HepG2 (cell line): Measurements from ENCODE around the gene BRAT1. TPM values are rescaled to one million over a fixed set of nuclear protein-coding genes. Genes with fewer than 3 reads are reported as not detected.

ENCODE experiments used
- ATAC-seq: fragments of 200-7000 bp; cut with Tn5 transposase; 3 replicates; pipeline ENCODE4 v1.9.1; 2020; ENCODE audit warnings: mild to moderate bottlenecking, moderate library complexity
- BruUV-seq: library from RNA; stranded (reverse); fragments of 400-500 nt; replicated peaks from 2 replicates; lab custom pipeline; 2021; lab: Mats Ljungman, UMichigan
- CTCF ChIA-PET: fragments of 300-600 bp; formaldehyde crosslinking; extraction: SDS; loops from one replicate; lab custom pipeline; 2021; ENCODE audit warnings: low total read pairs, inconsistent platforms, low intra/inter-chr PET ratio; lab: Yijun Ruan, JAX
- POLR2A ChIA-PET: fragments of 350-600 bp; sonication (Branson Sonifier 250); formaldehyde crosslinking; loops from one replicate; lab custom pipeline; 2020; ENCODE audit warnings: antibody characterized with exemption, inconsistent platforms; lab: Yijun Ruan, JAX
- DNase-seq: peaks from one replicate; pipeline ENCODE4 v3.0.0-alpha.2; 2015; ENCODE audit warnings: low spot score
- FAIRE-seq: peaks from 3 replicates; lab custom pipeline; 2011; peaks lifted over from hg19 to GRCh38; lab: Jason Lieb, UNC
- H2AFZ ChIP-seq: one replicate; pipeline ENCODE4 v1.6.1; 2011; ENCODE audit warnings: low read length, inconsistent platforms
- H3K27ac ChIP-seq: fragments of 300-600 bp; 3 replicates; pipeline ENCODE4 v1.8.0; 2011; ENCODE audit warnings: mixed run types, mild to moderate bottlenecking, mixed read lengths, low read length, inconsistent platforms; ENCODE audit not compliant: insufficient read depth; ENCODE audit errors: extremely low read length
- H3K27me3 ChIP-seq, 2 experiments: fragments of 200-600 bp in 1 of 2; 2 replicates in 1 of 2; 3 replicates in 1 of 2; pipeline versions ENCODE4 v1.6.0 to v1.8.0; 2011; ENCODE audit warnings: low read length in 2 of 2, mild to moderate bottlenecking in 2 of 2, moderate library complexity in 2 of 2, inconsistent platforms in 1 of 2; ENCODE audit not compliant: insufficient read depth in 2 of 2, control insufficient read depth in 1 of 2
- H3K36me3 ChIP-seq, 2 experiments: fragments of 200-600 bp in 1 of 2; replicated peaks in 1 of 2; 2 replicates in 1 of 2; 3 replicates in 1 of 2; pipeline versions ENCODE4 v1.5.1 to v1.8.0; 2011; ENCODE audit warnings: low read length in 2 of 2, inconsistent platforms in 1 of 2; ENCODE audit not compliant: insufficient read depth in 2 of 2, control insufficient read depth in 1 of 2
- H3K4me1 ChIP-seq: 2 replicates; pipeline ENCODE4 v1.5.1; 2012; ENCODE audit warnings: low read length, inconsistent platforms; ENCODE audit not compliant: insufficient read depth
- H3K4me2 ChIP-seq: 2 replicates; pipeline ENCODE4 v1.6.0; 2011; ENCODE audit warnings: low read depth, low read length, inconsistent platforms
- H3K4me3 ChIP-seq, 3 experiments: fragments of 200-600 bp in 1 of 3; sonication (generic), shearing (Covaris generic) in 1 of 3; replicated peaks in 1 of 3; 2 replicates each; pipeline ENCODE4 v1.5.1; 2011 to 2016; ENCODE audit warnings: low read length in 3 of 3, inconsistent platforms in 2 of 3, low read depth in 2 of 3, mild to moderate bottlenecking in 2 of 3, control low read depth in 1 of 3, mixed read lengths in 1 of 3; ENCODE audit not compliant: insufficient read depth in 1 of 3
- H3K79me2 ChIP-seq: one replicate; pipeline ENCODE4 v1.6.1; 2011; ENCODE audit warnings: low read length, inconsistent platforms; ENCODE audit not compliant: insufficient read depth
- H3K9ac ChIP-seq: 2 replicates; pipeline ENCODE4 v1.6.0; 2011; ENCODE audit warnings: mild to moderate bottlenecking, low read depth, low read length, inconsistent platforms; ENCODE audit not compliant: insufficient read depth
- H3K9me3 ChIP-seq: 2 replicates; pipeline ENCODE4 v1.5.1; 2012; ENCODE audit warnings: mild to moderate bottlenecking, low read length
- H4K20me1 ChIP-seq: 2 replicates; pipeline ENCODE4 v1.6.0; 2011; ENCODE audit warnings: inconsistent platforms, mild to moderate bottlenecking, low read length, moderate library complexity; ENCODE audit not compliant: insufficient read depth
- BRF2 ChIP-seq: sonication (generic); formaldehyde crosslinking; IDR thresholded peaks from 2 replicates; pipeline ENCODE4 v1.8.1; 2022; ENCODE audit warnings: mild to moderate bottlenecking, missing genetic modification reagents
- FOXK2 ChIP-seq: fragments of 450-650 bp; IDR thresholded peaks from 2 replicates; pipeline ENCODE4 v1.6.1; 2016
- HNRNPUL1 ChIP-seq: fragments of 200-400 bp; formaldehyde crosslinking; IDR thresholded peaks from 2 replicates; pipeline ENCODE4 v1.6.1; 2017; ENCODE audit warnings: low read depth, mild to moderate bottlenecking, low read length, moderate library complexity
- NFE2 ChIP-seq: sonication (generic); formaldehyde crosslinking; IDR thresholded peaks from 2 replicates; pipeline ENCODE4 v1.4.0; 2020; ENCODE audit warnings: missing genetic modification reagents
- SAFB2 ChIP-seq: sonication (generic); formaldehyde crosslinking; IDR thresholded peaks from 2 replicates; pipeline ENCODE4 v1.5.1; 2020; ENCODE audit warnings: missing genetic modification reagents, low read depth, mild to moderate bottlenecking, borderline replicate concordance
- SMAD9 ChIP-seq: sonication (generic); formaldehyde crosslinking; IDR thresholded peaks from 2 replicates; pipeline ENCODE4 v1.5.1; 2020; ENCODE audit warnings: mild to moderate bottlenecking, missing genetic modification reagents
- SOX6 ChIP-seq, 2 experiments: fragments of 450-650 bp in 1 of 2; sonication (generic) in 1 of 2; formaldehyde crosslinking in 1 of 2; IDR thresholded peaks; 2 replicates each; pipeline versions ENCODE4 v1.4.0 to v1.6.1; 2017 to 2020; ENCODE audit warnings: antibody characterized with exemption in 1 of 2, mild to moderate bottlenecking in 1 of 2, missing genetic modification reagents in 1 of 2
- WIZ ChIP-seq: sonication (generic); formaldehyde crosslinking; IDR thresholded peaks from 2 replicates; pipeline ENCODE4 v1.5.1; 2020; ENCODE audit warnings: mild to moderate bottlenecking, missing genetic modification reagents
- ZNF34 ChIP-seq: sonication (generic); formaldehyde crosslinking; IDR thresholded peaks from 2 replicates; pipeline ENCODE4 v1.4.0; 2020; ENCODE audit warnings: mild to moderate bottlenecking, missing genetic modification reagents, borderline replicate concordance
- WGBS: methylation state at CpG from one replicate; pipeline ENCODE4 v1.1.6; 2017; ENCODE audit warnings: low lambda C conversion rate; 5-methylcytosine and 5-hydroxymethylcytosine counted together
- in situ Hi-C: cut with HindIII; loops from 2 replicates; pipeline ENCODE4 v1.10.0; 2017; ENCODE audit warnings: low pct_unique_long_range_greater_than_20kb; ENCODE audit not compliant: extremely low pct_ligation_motif_present
- intact Hi-C: fragments of 100-400 bp; cut with micrococcal nuclease; formaldehyde crosslinking; loops from one replicate; pipeline ENCODE4 v1.10.0; 2022; ENCODE audit not compliant: unreplicated experiment
- polyA plus RNA-seq, 8 experiments: library from polyadenylated mRNA; depleted of rRNA in 3 of 8; stranded (reverse) in 7 of 8; unstranded in 1 of 8; fragments of >200 nt; fragmentation: Illumina TruSeq in 4 of 8; extraction: Trizol in 4 of 8; gene quantifications; 2 replicates each; pipeline versions ENCODE4 v1.2.1 to v1.2.3, GENCODE V29; 2011 to 2016; ENCODE audit warnings: low read depth in 4 of 8, missing spikeins in 1 of 8, mixed read lengths in 1 of 8; ENCODE audit not compliant: insufficient read depth in 1 of 8
- total RNA-seq, 5 experiments: library from RNA; depleted of rRNA; stranded (reverse); fragments of >200 nt; fragmentation: Illumina TruSeq; extraction: Trizol; gene quantifications; 2 replicates each; pipeline ENCODE4 v1.2.3, GENCODE V29; 2016; ENCODE audit warnings: low read depth in 1 of 5
- TF ChIP-seq, protein P1 (sequence below), 2 experiments: sonication (generic) in 1 of 2; formaldehyde crosslinking in 1 of 2; IDR thresholded peaks; 2 replicates each; pipeline versions ENCODE4 v1.5.1 to v1.6.1; 2011 to 2020; ENCODE audit warnings: borderline replicate concordance in 1 of 2, low read depth in 1 of 2, low read length in 1 of 2, mild to moderate bottlenecking in 1 of 2, missing genetic modification reagents in 1 of 2, moderate library complexity in 1 of 2
- TF ChIP-seq, protein P2 (sequence below): sonication (generic); formaldehyde crosslinking; IDR thresholded peaks from 2 replicates; pipeline ENCODE4 v1.5.0; 2020; ENCODE audit warnings: missing genetic modification reagents, mild to moderate bottlenecking, borderline replicate concordance
- TF ChIP-seq, protein P3 (sequence below): sonication (generic); formaldehyde crosslinking; IDR thresholded peaks from 2 replicates; pipeline ENCODE4 v1.5.1; 2020; ENCODE audit warnings: mild to moderate bottlenecking, missing genetic modification reagents, moderate library complexity
- TF ChIP-seq, protein P4 (sequence below): sonication (generic); formaldehyde crosslinking; IDR thresholded peaks from 2 replicates; pipeline ENCODE4 v1.4.0; 2020; ENCODE audit warnings: missing genetic modification reagents, borderline replicate concordance

The BRAT1 gene
- total and polyA plus RNA-seq, 2 of the 13 experiments (the other 11 are each of a cell fraction or from before 2014, with no cell fraction given), result 10.2 to 20.3 TPM

GRCh38 chr7:2601065-2601464 is 45.7 kb upstream of the BRAT1 start (continued):
- TF ChIP-seq, protein P1, sequence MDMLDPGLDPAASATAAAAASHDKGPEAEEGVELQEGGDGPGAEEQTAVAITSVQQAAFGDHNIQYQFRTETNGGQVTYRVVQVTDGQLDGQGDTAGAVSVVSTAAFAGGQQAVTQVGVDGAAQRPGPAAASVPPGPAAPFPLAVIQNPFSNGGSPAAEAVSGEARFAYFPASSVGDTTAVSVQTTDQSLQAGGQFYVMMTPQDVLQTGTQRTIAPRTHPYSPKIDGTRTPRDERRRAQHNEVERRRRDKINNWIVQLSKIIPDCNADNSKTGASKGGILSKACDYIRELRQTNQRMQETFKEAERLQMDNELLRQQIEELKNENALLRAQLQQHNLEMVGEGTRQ (IDR thresholded peaks at IDR 0.05; ENCODE audit: low read depth, low read length), result no peak
- TF ChIP-seq, protein P1 (CRISPR knock-in tag; IDR thresholded peaks at IDR 0.05; ENCODE audit: borderline replicate concordance), result no peak
- TF ChIP-seq HNRNPUL1 (no peak), ZNF34 (CRISPR knock-in tag) (no peak), SMAD9 (no peak)

DNA sequence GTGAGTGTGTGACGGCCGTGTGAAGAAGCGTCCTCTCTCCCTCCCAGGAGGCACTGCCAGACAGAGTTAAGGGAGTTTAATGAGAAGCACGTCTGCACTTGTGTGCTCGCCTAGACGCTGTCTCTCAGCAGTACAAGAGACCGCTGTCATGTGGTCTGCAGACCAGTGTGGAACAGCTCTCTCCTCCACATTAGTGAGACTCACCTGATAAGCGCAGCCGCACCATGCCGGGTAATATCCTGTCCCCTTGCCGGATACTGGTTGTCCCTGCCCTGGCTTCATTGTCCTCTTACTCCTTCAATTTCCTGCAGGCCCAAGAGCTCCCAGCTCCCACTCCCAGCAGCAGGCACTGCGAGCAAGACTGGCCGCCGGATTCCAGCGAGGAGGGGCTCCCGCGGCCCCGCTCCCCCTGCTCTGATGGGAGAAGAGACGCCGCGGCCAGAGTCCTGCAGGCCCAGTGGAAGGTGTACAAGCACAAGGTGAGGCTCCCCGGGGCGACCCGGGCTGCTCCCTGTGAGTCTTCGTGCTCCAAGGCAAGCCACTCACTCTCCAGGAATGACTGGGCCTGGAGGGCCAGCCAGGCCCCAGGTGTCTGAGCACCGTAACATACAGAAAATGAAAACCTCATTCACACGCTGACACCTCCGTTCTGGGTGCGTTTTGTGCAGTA is 43.0 kb upstream of the BRAT1 start:
- H3K9me3 ChIP-seq, result no peaks in the 10 kb centered on the region
- DNase-seq (no peak), FAIRE-seq (no peak), ATAC-seq (no peak)
- CTCF ChIA-PET, result no interaction called here
- no peaks in the 10 kb centered on the region for H3K79me2 ChIP-seq
- no peak overlapping the region for H3K4me2 ChIP-seq
- no peaks in the 10 kb centered on the region for H3K27me3 ChIP-seq
- H4K20me1 ChIP-seq, result no peaks in the 10 kb centered on the region
- no peak overlapping the region for H3K9ac ChIP-seq
- H3K27ac ChIP-seq, result no peak overlapping the region
- no peaks in the 10 kb centered on the region for H3K36me3 ChIP-seq
- no peak overlapping the region for H2AFZ ChIP-seq
- in situ Hi-C loops (no loop called here), intact Hi-C loops (no loop called here)
- BruUV-seq, result no TSS peak
- no peaks in the 10 kb centered on the region for H3K4me1 ChIP-seq
- WGBS, result 98% methylated on average over 19 of the region's 29 CpGs
- POLR2A ChIA-PET, result no interaction called here
- H3K4me3 ChIP-seq, result no peak overlapping the region
- TF ChIP-seq WIZ (CRISPR knock-in tag), result no peak
- no peak for TF ChIP-seq SOX6 (IDR thresholded peaks at IDR 0.05)
- TF ChIP-seq SOX6 (CRISPR knock-in tag; IDR thresholded peaks at IDR 0.05), result no peak
- no peak for TF ChIP-seq FOXK2
- no peak for TF ChIP-seq SAFB2
- TF ChIP-seq, protein P2, sequence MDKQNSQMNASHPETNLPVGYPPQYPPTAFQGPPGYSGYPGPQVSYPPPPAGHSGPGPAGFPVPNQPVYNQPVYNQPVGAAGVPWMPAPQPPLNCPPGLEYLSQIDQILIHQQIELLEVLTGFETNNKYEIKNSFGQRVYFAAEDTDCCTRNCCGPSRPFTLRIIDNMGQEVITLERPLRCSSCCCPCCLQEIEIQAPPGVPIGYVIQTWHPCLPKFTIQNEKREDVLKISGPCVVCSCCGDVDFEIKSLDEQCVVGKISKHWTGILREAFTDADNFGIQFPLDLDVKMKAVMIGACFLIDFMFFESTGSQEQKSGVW, result no peak
- TF ChIP-seq, protein P3, sequence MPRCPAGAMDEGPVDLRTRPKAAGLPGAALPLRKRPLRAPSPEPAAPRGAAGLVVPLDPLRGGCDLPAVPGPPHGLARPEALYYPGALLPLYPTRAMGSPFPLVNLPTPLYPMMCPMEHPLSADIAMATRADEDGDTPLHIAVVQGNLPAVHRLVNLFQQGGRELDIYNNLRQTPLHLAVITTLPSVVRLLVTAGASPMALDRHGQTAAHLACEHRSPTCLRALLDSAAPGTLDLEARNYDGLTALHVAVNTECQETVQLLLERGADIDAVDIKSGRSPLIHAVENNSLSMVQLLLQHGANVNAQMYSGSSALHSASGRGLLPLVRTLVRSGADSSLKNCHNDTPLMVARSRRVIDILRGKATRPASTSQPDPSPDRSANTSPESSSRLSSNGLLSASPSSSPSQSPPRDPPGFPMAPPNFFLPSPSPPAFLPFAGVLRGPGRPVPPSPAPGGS, result no peak
- no peak for TF ChIP-seq NFE2
- TF ChIP-seq, protein P4, sequence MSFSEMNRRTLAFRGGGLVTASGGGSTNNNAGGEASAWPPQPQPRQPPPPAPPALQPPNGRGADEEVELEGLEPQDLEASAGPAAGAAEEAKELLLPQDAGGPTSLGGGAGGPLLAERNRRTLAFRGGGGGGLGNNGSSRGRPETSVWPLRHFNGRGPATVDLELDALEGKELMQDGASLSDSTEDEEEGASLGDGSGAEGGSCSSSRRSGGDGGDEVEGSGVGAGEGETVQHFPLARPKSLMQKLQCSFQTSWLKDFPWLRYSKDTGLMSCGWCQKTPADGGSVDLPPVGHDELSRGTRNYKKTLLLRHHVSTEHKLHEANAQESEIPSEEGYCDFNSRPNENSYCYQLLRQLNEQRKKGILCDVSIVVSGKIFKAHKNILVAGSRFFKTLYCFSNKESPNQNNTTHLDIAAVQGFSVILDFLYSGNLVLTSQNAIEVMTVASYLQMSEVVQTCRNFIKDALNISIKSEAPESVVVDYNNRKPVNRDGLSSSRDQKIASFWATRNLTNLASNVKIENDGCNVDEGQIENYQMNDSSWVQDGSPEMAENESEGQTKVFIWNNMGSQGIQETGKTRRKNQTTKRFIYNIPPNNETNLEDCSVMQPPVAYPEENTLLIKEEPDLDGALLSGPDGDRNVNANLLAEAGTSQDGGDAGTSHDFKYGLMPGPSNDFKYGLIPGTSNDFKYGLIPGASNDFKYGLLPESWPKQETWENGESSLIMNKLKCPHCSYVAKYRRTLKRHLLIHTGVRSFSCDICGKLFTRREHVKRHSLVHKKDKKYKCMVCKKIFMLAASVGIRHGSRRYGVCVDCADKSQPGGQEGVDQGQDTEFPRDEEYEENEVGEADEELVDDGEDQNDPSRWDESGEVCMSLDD (CRISPR knock-in tag), result no peak
- TF ChIP-seq BRF2, result no peak
